Colon (tissue), 2 donors: ENCODE measurements around the gene STK24.
"Not testable (repeated sequence)": the region's sequence is repeated elsewhere in the genome, so short reads cannot be mapped to it uniquely, and the experiment has no call there.

Experiments used
- FAIRE-seq: peaks from 2 replicates; lab custom pipeline; 2012; peaks lifted over from hg19 to GRCh38; lab: Jason Lieb, UNC
- donor health status: control.
- donor health status: control.

Gene STK24

GRCh38 chr13:98581971-98582702 lies 5.2 kb upstream of the STK24 start:
- no peak for FAIRE-seq

GRCh38 chr13:98581381-98581780 lies 4.5 kb upstream of the STK24 start:
- no peak for FAIRE-seq

- FAIRE-seq, result no peak
These were observed 3.5 kb upstream of the STK24 start for GRCh38 chr13:98580420-98580819.

GRCh38 chr13:98577836-98578285 lies 954 bp upstream of the STK24 start:
- FAIRE-seq, result no peak

GRCh38 chr13:98576200-98576945 lies 534 bp downstream of the STK24 start:
- FAIRE-seq, result no peak

GRCh38 chr13:98575904-98576199 lies 1.1 kb downstream of the STK24 start:
- FAIRE-seq, result no peak

GRCh38 chr13:98575009-98575903 lies 1.7 kb downstream of the STK24 start:
- FAIRE-seq, result no peak

GRCh38 chr13:98571955-98572662 lies 4.8 kb downstream of the STK24 start:
- no peak for FAIRE-seq

GRCh38 chr13:98570929-98571372 lies 6.0 kb downstream of the STK24 start:
- FAIRE-seq, result no peak

GRCh38 chr13:98569494-98570367 lies 7.2 kb downstream of the STK24 start:
- not testable (repeated sequence) for FAIRE-seq

- FAIRE-seq, result no peak
These were observed 8.0 kb downstream of the STK24 start for GRCh38 chr13:98568918-98569317.

GRCh38 chr13:98567140-98567539 lies 9.8 kb downstream of the STK24 start:
- FAIRE-seq, result no peak

GRCh38 chr13:98565726-98566565 lies 11.0 kb downstream of the STK24 start:
- FAIRE-seq, result no peak

GRCh38 chr13:98564204-98564603 lies 12.7 kb downstream of the STK24 start:
- no peak for FAIRE-seq

GRCh38 chr13:98563071-98563470 lies 13.8 kb downstream of the STK24 start:
- FAIRE-seq, result no peak

- FAIRE-seq, result no peak
These were observed 17.7 kb downstream of the STK24 start for GRCh38 chr13:98559169-98559568.

- FAIRE-seq, result no peak
These were observed 18.7 kb downstream of the STK24 start for GRCh38 chr13:98557937-98558792.

- no peak for FAIRE-seq
These were observed 19.8 kb downstream of the STK24 start for GRCh38 chr13:98556968-98557631.
